CD4-positive, alpha-beta T cell (primary cell): Measurements from ENCODE around the gene WDFY4. TPM values are rescaled to one million over a fixed set of nuclear protein-coding genes. Genes with fewer than 3 reads are reported as not detected.

Experiments used
- ATAC-seq: fragments of 200-7000 bp; cut with Tn5 transposase; one replicate; pipeline ENCODE4 v1.10.0; 2022; ENCODE audit warnings: mild to moderate bottlenecking; ENCODE audit not compliant: poor library complexity
- CTCF ChIA-PET: fragments of 350-600 bp; sonication (Branson Sonifier 250); formaldehyde crosslinking; loops from one replicate; lab custom pipeline; 2021; ENCODE audit warnings: antibody characterized with exemption, inconsistent platforms; lab: Charles Lee
- POLR2A ChIA-PET: fragments of 350-600 bp; sonication (Branson Sonifier 250); formaldehyde crosslinking; loops from one replicate; lab custom pipeline; 2021; ENCODE audit warnings: antibody characterized with exemption, inconsistent platforms; lab: Charles Lee
- DNase-seq, 14 experiments: peaks; one replicate each; pipeline ENCODE4 v3.0.0-alpha.2; 2013 to 2020; ENCODE audit warnings: mixed read lengths in 2 of 14
- H3K27ac ChIP-seq, 2 donors: one replicate each; pipeline versions ENCODE4 v1.5.1 to v1.7.0; 2013; ENCODE audit warnings: low read length in 2 of 2, low read depth in 1 of 2, mild to moderate bottlenecking in 1 of 2
- H3K27me3 ChIP-seq, 2 experiments: 1 replicate in 1 of 2; 2 replicates in 1 of 2; pipeline versions ENCODE4 v1.6.1 to v1.7.0; 2013; ENCODE audit warnings: low read length in 2 of 2, control low read depth in 1 of 2, mild to moderate bottlenecking in 1 of 2, moderate library complexity in 1 of 2; ENCODE audit not compliant: insufficient read depth in 2 of 2, control insufficient read depth in 1 of 2
- H3K36me3 ChIP-seq: one replicate; pipeline ENCODE4 v1.6.1; 2013; ENCODE audit warnings: low read length, control low read depth; ENCODE audit not compliant: insufficient read depth
- H3K4me1 ChIP-seq: one replicate; pipeline ENCODE4 v1.6.1; 2013; ENCODE audit warnings: low read length, control low read depth; ENCODE audit not compliant: insufficient read depth
- H3K4me3 ChIP-seq: one replicate; pipeline ENCODE4 v1.5.1; 2013; ENCODE audit warnings: mild to moderate bottlenecking, low read length, moderate library complexity
- H3K9me3 ChIP-seq, 2 experiments: 1 replicate in 1 of 2; 2 replicates in 1 of 2; pipeline versions ENCODE4 v1.6.1 to v1.7.0; 2013; ENCODE audit warnings: low read length in 2 of 2, mild to moderate bottlenecking in 2 of 2, control low read depth in 1 of 2, moderate library complexity in 1 of 2; ENCODE audit not compliant: control insufficient read depth in 1 of 2, insufficient read depth in 1 of 2
- H3K27ac Mint-ChIP-seq: one replicate; pipeline ENCODE4 v1.8.0; 2020; ENCODE audit warnings: mixed read lengths
- H3K27me3 Mint-ChIP-seq: one replicate; pipeline ENCODE4 v1.8.0; 2021; ENCODE audit warnings: mixed read lengths
- H3K36me3 Mint-ChIP-seq: one replicate; pipeline ENCODE4 v1.8.0; 2021; ENCODE audit warnings: low read depth, mixed read lengths
- H3K4me1 Mint-ChIP-seq: one replicate; pipeline ENCODE4 v1.8.0; 2021; ENCODE audit warnings: low read depth, mixed read lengths
- H3K4me3 Mint-ChIP-seq: one replicate; pipeline ENCODE4 v1.8.0; 2020; ENCODE audit warnings: mild to moderate bottlenecking, mixed read lengths
- H3K9me3 Mint-ChIP-seq: one replicate; pipeline ENCODE4 v1.8.0; 2020; ENCODE audit warnings: mixed read lengths
- intact Hi-C, 2 experiments: fragments of 100-400 bp; cut with DNase I in 1 of 2; cut with micrococcal nuclease in 1 of 2; formaldehyde crosslinking; loops; one replicate each; pipeline versions ENCODE4 v1.15.1 to v1.9.0; 2023 to 2025; cut with DNase I, micrococcal nuclease
- total RNA-seq, 174 experiments: library from RNA in 2 of 174; stranded (reverse) in 2 of 174; gene quantifications; one replicate each; pipeline ENCODE4 v1.2.3 and lab custom pipeline; 2021 to 2026
- TF ChIP-seq, protein P1 (sequence below): fragments of 200-600 bp; IDR thresholded peaks from one replicate; pipeline ENCODE4 v1.8.0; 2022; ENCODE audit warnings: antibody characterized with exemption, mild to moderate bottlenecking

WDFY4 gene
- total RNA-seq, 2 experiments from 2014 or later: 1.3 to 2.5 TPM

DNA sequence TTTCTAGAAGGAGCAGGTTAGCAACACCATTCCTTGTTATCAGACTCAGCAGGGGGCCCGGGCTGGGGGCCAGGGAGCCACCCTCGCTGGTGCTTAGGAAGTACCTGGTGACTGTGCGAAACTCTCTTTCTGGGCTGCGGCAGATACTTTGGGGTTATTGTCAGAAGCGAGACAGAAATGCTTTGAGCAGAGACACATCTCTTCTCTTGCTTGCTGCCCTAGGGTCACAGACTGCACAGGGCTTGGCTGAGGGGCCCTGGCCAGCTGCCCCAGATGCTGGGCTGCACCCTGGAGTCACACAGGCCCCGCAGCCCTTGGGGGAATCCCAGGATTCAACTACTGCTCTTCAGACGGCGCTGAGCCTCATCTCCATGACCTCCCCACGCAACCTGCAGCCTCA is 91.9 kb downstream of the WDFY4 start:
- H3K36me3 ChIP-seq: no peaks in the 10 kb centered on the region
- intact Hi-C loops: no loop called here

GRCh38 chr10:48777110-48777509 is 92.4 kb downstream of the WDFY4 start:
- no peaks in the 10 kb centered on the region for H3K36me3 Mint-ChIP-seq
- Histone ChIP-seq H3K27me3 (no peaks in the 10 kb centered on the region), H3K36me3 (no peaks in the 10 kb centered on the region), H3K9me3 (peaks cover 0 to 5% of the 10 kb centered on the region in 2 experiments), H3K4me1 (no peaks in the 10 kb centered on the region), H3K27ac (no peak overlapping the region), H3K4me3 (no peak overlapping the region)
- H3K4me1 Mint-ChIP-seq: no peaks in the 10 kb centered on the region
- ChIA-PET POLR2A (no interaction called here), CTCF (no interaction called here)
- no peak overlapping the region for H3K4me3 Mint-ChIP-seq
- intact Hi-C loops: no loop called here
- DNase-seq (no peak), ATAC-seq (no peak)
- no peak overlapping the region for H3K27ac Mint-ChIP-seq
- H3K27me3 Mint-ChIP-seq: no peaks in the 10 kb centered on the region
- TF ChIP-seq, protein P1, sequence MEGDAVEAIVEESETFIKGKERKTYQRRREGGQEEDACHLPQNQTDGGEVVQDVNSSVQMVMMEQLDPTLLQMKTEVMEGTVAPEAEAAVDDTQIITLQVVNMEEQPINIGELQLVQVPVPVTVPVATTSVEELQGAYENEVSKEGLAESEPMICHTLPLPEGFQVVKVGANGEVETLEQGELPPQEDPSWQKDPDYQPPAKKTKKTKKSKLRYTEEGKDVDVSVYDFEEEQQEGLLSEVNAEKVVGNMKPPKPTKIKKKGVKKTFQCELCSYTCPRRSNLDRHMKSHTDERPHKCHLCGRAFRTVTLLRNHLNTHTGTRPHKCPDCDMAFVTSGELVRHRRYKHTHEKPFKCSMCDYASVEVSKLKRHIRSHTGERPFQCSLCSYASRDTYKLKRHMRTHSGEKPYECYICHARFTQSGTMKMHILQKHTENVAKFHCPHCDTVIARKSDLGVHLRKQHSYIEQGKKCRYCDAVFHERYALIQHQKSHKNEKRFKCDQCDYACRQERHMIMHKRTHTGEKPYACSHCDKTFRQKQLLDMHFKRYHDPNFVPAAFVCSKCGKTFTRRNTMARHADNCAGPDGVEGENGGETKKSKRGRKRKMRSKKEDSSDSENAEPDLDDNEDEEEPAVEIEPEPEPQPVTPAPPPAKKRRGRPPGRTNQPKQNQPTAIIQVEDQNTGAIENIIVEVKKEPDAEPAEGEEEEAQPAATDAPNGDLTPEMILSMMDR: no peak
- no peaks in the 10 kb centered on the region for H3K9me3 Mint-ChIP-seq

More for the DNA sequence above, 91.9 kb downstream of the WDFY4 start:
- Histone ChIP-seq H3K4me1 (no peaks in the 10 kb centered on the region), H3K27ac (no peak overlapping the region), H3K27me3 (no peaks in the 10 kb centered on the region), H3K9me3 (peaks cover 0 to 5% of the 10 kb centered on the region in 2 experiments), H3K4me3 (no peak overlapping the region)
- no peaks in the 10 kb centered on the region for H3K9me3 Mint-ChIP-seq
- no peak overlapping the region for H3K4me3 Mint-ChIP-seq
- DNase-seq: no peak
- H3K36me3 Mint-ChIP-seq: no peaks in the 10 kb centered on the region
- H3K27me3 Mint-ChIP-seq: no peaks in the 10 kb centered on the region
- no peaks in the 10 kb centered on the region for H3K4me1 Mint-ChIP-seq
- TF ChIP-seq, protein P1: no peak
- POLR2A ChIA-PET: no interaction called here
- no peak overlapping the region for H3K27ac Mint-ChIP-seq
- ATAC-seq: no peak
- CTCF ChIA-PET: no interaction called here

DNA sequence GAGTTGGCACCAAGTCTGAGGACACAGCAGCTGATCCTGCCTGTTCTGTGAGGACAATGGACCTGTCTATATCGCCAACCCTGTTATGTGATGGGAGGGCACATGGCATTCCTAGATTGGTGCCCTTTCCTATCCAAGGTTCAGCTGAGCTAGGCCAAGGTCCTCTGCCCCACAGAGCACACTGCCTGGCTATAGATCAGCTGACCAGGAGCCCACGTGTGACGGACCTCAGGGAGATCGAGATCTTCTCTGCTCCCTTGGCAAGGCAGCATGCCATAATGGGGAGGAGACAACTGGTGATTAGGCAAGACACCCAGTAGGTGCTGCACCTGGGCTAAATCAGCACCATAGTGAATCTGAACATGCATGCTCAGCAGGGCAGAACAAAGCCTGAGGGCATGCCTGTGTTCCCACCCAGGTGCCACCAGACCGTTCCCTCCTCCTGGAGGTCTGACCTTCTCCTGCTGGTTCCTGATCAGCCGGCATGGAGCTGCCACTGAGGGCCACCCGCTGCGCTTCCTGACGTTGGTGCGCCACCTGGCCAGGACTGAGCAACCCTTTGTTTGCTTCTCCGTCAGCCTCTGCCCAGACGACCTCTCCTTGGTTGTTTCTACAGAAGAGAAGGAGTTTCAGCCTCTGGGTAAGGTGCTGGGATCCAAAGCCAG is 93.7 kb downstream of the WDFY4 start:
- Mint-ChIP-seq H3K27ac (no peak overlapping the region), H3K27me3 (no peaks in the 10 kb centered on the region), H3K9me3 (no peaks in the 10 kb centered on the region), H3K36me3 (no peaks in the 10 kb centered on the region), H3K4me1 (no peaks in the 10 kb centered on the region), H3K4me3 (no peak overlapping the region)
- intact Hi-C loops: no loop called here
- DNase-seq (no peak), ATAC-seq (no peak)
- no peaks in the 10 kb centered on the region for H3K27me3 ChIP-seq
- ChIA-PET POLR2A (no interaction called here), CTCF (no interaction called here)
- H3K36me3 ChIP-seq: no peaks in the 10 kb centered on the region
- H3K4me1 ChIP-seq: no peaks in the 10 kb centered on the region
- H3K9me3 ChIP-seq: peaks cover 0 to 5% of the 10 kb centered on the region in 2 experiments
- H3K27ac ChIP-seq: no peak overlapping the region
- no peak overlapping the region for H3K4me3 ChIP-seq
- TF ChIP-seq, protein P1: no peak
